ENCODE results near the gene SHROOM4.

Gene SHROOM4

DNA sequence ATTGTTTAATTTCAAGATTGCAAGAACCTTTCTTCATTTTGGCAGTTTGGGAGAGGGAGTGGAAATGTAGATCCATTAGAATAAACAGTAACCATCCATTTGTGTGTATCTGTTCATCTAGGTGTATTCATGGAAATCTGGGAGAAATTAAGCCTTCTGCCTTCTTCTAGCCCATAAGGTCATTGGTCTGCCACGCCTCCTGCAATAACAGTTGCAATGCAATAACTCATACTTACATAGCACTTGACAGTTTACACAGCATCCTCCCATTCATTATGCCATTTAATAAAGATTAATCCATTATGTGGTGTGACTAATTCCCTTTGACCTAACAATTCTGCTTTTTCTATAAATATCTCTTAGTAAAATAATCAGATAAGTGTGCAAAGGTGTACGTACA lies 42.6 kb downstream of the SHROOM4 start:
- TF ChIP-seq, protein P1, sequence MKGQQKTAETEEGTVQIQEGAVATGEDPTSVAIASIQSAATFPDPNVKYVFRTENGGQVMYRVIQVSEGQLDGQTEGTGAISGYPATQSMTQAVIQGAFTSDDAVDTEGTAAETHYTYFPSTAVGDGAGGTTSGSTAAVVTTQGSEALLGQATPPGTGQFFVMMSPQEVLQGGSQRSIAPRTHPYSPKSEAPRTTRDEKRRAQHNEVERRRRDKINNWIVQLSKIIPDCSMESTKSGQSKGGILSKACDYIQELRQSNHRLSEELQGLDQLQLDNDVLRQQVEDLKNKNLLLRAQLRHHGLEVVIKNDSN (IDR thresholded peaks at IDR 0.05): no peak
- no peak for TF ChIP-seq TCF12 (IDR thresholded peaks at IDR 0.05; ENCODE audit: low read depth)
- no peak for TF ChIP-seq FOXM1 (IDR thresholded peaks at IDR 0.05; ENCODE audit: borderline replicate concordance, low read depth)
- no peak for TF ChIP-seq EP300 (IDR thresholded peaks at IDR 0.05; ENCODE audit: borderline replicate concordance)
- no peak for TF ChIP-seq ZBTB7A (IDR thresholded peaks at IDR 0.05; ENCODE audit: low read depth)
- TF ChIP-seq EGR1 (IDR thresholded peaks at IDR 0.05): no peak
- TF ChIP-seq, protein P2, sequence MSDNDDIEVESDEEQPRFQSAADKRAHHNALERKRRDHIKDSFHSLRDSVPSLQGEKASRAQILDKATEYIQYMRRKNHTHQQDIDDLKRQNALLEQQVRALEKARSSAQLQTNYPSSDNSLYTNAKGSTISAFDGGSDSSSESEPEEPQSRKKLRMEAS (IDR thresholded peaks at IDR 0.05): no peak
- TF ChIP-seq, protein P3, sequence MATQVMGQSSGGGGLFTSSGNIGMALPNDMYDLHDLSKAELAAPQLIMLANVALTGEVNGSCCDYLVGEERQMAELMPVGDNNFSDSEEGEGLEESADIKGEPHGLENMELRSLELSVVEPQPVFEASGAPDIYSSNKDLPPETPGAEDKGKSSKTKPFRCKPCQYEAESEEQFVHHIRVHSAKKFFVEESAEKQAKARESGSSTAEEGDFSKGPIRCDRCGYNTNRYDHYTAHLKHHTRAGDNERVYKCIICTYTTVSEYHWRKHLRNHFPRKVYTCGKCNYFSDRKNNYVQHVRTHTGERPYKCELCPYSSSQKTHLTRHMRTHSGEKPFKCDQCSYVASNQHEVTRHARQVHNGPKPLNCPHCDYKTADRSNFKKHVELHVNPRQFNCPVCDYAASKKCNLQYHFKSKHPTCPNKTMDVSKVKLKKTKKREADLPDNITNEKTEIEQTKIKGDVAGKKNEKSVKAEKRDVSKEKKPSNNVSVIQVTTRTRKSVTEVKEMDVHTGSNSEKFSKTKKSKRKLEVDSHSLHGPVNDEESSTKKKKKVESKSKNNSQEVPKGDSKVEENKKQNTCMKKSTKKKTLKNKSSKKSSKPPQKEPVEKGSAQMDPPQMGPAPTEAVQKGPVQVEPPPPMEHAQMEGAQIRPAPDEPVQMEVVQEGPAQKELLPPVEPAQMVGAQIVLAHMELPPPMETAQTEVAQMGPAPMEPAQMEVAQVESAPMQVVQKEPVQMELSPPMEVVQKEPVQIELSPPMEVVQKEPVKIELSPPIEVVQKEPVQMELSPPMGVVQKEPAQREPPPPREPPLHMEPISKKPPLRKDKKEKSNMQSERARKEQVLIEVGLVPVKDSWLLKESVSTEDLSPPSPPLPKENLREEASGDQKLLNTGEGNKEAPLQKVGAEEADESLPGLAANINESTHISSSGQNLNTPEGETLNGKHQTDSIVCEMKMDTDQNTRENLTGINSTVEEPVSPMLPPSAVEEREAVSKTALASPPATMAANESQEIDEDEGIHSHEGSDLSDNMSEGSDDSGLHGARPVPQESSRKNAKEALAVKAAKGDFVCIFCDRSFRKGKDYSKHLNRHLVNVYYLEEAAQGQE (IDR thresholded peaks at IDR 0.05; ENCODE audit: low read depth): no peak
- TF ChIP-seq TEAD4 (IDR thresholded peaks at IDR 0.05): no peak
- no peak for TF ChIP-seq NFIC (IDR thresholded peaks at IDR 0.05)
- no peak for TF ChIP-seq CREB1 (IDR thresholded peaks at IDR 0.05; ENCODE audit: low read depth)
- no peak for TF ChIP-seq CEBPB (IDR thresholded peaks at IDR 0.05)
- no peak for TF ChIP-seq TAF1 (IDR thresholded peaks at IDR 0.05; ENCODE audit: low read depth)
- TF ChIP-seq YY1 (IDR thresholded peaks at IDR 0.05; ENCODE audit: low read depth): no peak
- TF ChIP-seq RAD21 (IDR thresholded peaks at IDR 0.05; ENCODE audit: low read depth): no peak

DNA sequence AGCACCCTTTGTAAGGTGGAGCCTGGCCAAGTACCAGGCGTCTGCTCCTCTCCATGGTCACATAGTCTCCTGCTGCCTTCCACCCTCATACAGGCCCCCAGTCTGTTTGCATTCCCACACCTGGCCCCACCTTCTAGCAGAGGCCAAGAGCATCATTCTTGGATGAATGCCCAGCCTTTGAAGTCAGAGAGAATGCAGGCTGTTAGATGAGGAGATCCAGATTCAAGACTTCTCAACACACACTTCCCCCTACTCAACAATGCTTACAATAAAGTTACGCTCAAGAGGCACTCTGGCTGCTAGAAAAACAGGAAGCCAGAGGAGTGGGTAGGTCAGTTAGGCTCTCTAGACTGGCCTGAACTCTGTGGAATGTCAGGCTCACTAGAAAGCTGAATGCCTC lies 43.3 kb downstream of the SHROOM4 start:
- peak; percentile 56 for TF ChIP-seq TEAD4 (IDR thresholded peaks at IDR 0.05)
- peak; percentile 89 for TF ChIP-seq NFIC (IDR thresholded peaks at IDR 0.05)
- TF ChIP-seq, protein P2 (IDR thresholded peaks at IDR 0.05): no peak
- no peak for TF ChIP-seq YY1 (IDR thresholded peaks at IDR 0.05; ENCODE audit: low read depth)
- TF ChIP-seq, protein P1 (IDR thresholded peaks at IDR 0.05): no peak
- TF ChIP-seq TCF12 (IDR thresholded peaks at IDR 0.05; ENCODE audit: low read depth): peak; percentile 59
- peak; percentile 46; the same call in 1 of the 2 replicates for TF ChIP-seq EP300 (IDR thresholded peaks at IDR 0.05; ENCODE audit: borderline replicate concordance)

DNA sequence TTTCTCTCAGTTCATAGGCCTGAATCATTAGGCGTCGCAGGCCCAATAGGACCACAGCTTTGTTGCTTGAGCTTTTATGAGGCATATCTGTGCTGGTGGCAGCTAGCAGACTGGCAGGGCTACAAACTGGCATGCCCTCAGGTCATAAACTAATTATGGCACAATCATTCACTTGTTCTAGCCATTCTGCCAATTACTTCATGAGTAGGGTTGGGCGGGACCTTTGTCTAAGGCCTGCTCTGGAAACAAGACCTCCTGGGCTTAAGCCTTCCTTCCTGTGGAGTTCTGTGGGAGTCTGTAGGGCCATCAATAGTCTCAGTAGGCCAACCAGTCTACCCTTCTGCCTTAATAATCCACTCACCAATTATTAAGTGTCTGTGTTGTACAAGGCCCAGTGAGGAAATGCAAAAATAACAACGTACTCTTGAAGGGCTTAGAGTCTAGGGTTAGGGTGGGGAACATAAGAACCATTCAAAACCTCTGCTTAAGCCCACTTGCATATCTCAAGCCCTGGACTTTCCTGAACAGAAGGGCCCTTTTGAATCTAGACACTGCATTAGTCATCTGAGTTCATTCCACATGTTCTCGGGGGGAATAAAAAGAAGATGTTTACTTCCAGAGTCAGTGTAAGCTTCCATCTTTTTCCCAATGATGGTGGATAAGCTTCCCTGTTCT lies 44.5 kb downstream of the SHROOM4 start:
- TF ChIP-seq FOXM1 (IDR thresholded peaks at IDR 0.05; ENCODE audit: borderline replicate concordance, low read depth) (no peak), EP300 (IDR thresholded peaks at IDR 0.05; ENCODE audit: borderline replicate concordance) (peak; percentile 31; the same call in 1 of the 2 replicates), CEBPB (IDR thresholded peaks at IDR 0.05) (no peak), TCF12 (IDR thresholded peaks at IDR 0.05; ENCODE audit: low read depth) (no peak)

DNA sequence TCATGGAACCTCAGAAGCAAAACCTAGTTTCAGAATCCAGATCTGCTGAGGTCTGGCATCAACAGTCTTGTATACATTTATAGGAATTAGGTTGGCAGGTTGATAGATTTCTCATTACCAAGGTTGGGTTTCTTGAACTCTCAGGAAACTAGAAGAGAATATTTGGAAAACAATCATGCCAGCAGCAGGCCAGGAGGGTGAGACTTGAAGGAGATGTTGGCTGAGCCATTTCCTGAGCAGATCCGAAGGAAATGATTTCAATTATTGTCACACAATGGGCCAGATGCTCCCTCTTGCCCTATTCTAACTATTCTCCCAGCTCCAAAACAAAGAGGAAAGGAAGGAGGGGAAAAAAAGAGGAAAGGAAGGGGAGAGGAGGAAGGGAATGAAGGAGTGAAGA lies 45.2 kb downstream of the SHROOM4 start:
- TF ChIP-seq EP300 (IDR thresholded peaks at IDR 0.05; ENCODE audit: borderline replicate concordance): no peak
- TF ChIP-seq EGR1 (IDR thresholded peaks at IDR 0.05): no peak
- no peak for TF ChIP-seq CREB1 (IDR thresholded peaks at IDR 0.05; ENCODE audit: low read depth)
- TF ChIP-seq, protein P3 (IDR thresholded peaks at IDR 0.05; ENCODE audit: low read depth): no peak
- no peak for TF ChIP-seq NFIC (IDR thresholded peaks at IDR 0.05)
- TF ChIP-seq CEBPB (IDR thresholded peaks at IDR 0.05): no peak
- TF ChIP-seq, protein P2 (IDR thresholded peaks at IDR 0.05): no peak

DNA sequence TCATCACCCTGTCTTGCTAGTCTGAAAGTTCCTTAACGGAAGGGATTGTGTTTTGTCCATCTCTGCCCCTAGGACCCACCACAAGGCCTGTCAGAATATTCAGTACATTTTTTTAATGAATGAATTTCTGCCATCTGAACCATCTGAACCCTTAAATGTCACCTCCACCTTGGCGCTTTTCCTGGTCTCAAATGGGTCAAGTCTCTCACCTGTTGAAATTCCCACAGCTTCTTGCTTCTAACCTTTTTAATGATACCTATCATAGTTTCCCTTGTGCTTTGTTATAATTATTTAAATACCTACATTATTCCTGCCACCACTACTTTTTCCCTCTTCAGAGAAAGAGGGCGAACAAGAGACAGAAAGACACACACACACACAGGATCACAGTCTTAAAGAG lies 48.0 kb downstream of the SHROOM4 start:
- TF ChIP-seq RAD21 (IDR thresholded peaks at IDR 0.05; ENCODE audit: low read depth) (no peak), CREB1 (IDR thresholded peaks at IDR 0.05; ENCODE audit: low read depth) (no peak), NFIC (IDR thresholded peaks at IDR 0.05) (no peak), EP300 (IDR thresholded peaks at IDR 0.05; ENCODE audit: borderline replicate concordance) (no peak), TAF1 (IDR thresholded peaks at IDR 0.05; ENCODE audit: low read depth) (no peak), YY1 (IDR thresholded peaks at IDR 0.05; ENCODE audit: low read depth) (no peak)

DNA sequence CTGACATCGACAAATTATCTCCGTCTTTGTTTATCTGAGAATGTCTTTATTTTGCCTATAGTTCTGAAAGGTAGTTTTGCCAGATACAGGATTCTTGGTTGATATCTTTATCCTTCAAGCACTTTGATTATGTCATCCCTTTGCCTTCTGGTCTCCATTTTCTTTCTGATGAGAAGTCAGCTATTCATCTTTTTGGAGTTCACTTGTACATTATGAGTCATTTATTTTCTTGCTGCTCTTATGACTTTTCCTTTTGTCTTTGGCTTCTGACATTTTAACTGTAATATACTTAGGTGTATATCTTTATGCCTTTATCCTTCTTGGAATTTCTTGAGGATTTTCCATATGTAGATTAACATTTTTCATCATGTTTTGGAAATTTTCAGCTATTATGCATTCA lies 51.4 kb downstream of the SHROOM4 start:
- TF ChIP-seq CEBPB (IDR thresholded peaks at IDR 0.05): no peak
- no peak for TF ChIP-seq YY1 (IDR thresholded peaks at IDR 0.05; ENCODE audit: low read depth)
- no peak for TF ChIP-seq CREB1 (IDR thresholded peaks at IDR 0.05; ENCODE audit: low read depth)
- TF ChIP-seq ZBTB7A (IDR thresholded peaks at IDR 0.05; ENCODE audit: low read depth): no peak
- TF ChIP-seq, protein P3 (IDR thresholded peaks at IDR 0.05; ENCODE audit: low read depth): no peak

Data from Ishikawa (cell line).